Stimulated activated CD8-positive, alpha-beta memory T cell treated with anti-CD3 and anti-CD28 coated beads, Interleukin-15, amount 100 ng/mL, for 24 hours (primary cell): Measurements from ENCODE around the gene ABCC8.
"Not testable (repeated sequence)": the region's sequence is repeated elsewhere in the genome, so short reads cannot be mapped to it uniquely, and the experiment has no call there.

Experiments used
- DNase-seq: peaks from one replicate; pipeline ENCODE4 v3.0.0-alpha.2; 2020; ENCODE audit warnings: low read depth

Gene ABCC8

GRCh38 chr11:17428261-17428660, 48.4 kb downstream of the ABCC8 start:
- DNase-seq, result no peak

DNA sequence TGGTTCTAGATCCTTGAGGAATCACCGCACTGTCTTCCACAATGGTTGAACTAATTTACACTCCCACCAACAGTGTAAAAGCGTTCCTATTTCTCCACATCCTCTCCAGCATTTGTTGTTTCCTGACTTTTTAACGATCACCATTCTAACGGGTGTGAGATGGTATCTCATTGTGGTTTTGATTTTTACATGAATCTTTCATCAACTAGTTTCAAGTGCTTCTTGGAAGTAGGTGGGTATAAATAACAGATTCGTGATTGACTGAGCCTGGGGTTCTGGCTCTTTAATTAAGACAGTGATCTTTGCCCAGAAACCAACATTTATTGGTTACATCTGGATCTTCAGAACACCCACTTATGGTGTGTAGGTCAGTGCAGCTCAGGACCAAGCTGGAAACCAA, 50.4 kb downstream of the ABCC8 start:
- DNase-seq, result not testable (repeated sequence)

DNA sequence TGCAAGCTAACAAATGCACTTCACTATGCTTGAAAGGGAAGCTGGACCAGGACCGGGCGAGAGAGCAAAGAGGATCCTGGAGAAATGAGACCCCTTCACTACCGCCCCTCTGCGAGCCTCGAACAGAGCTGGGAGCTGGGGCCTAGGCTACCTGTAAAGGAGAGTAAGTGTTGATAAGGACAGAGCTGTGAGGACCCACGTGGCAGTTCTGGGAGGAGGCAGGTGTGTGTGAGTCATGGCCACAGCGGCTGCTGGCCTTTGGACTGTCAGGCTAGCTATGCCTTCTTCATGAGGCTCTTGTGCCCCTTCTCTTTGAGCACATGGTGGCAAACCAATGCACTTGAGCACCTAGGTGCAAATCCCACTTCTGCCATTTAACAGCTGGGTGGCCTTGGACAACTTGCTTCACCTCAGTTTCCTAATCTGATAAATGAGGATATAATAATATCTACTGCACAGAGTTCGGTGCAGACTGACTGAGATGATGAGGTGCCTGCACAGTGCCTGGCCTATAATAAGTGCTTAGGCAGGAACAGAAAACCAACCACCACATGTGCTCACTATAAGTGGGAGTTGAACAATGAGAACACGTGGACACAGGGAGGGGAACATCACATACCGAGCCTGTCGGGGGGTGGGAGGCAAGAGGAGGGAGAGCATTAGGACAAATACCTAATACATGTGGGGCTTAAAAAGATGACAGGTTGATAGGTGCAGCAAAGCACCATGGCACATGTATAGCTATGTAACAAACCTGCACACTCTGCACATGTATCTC, 52.9 kb downstream of the ABCC8 start:
- DNase-seq, result no peak

DNA sequence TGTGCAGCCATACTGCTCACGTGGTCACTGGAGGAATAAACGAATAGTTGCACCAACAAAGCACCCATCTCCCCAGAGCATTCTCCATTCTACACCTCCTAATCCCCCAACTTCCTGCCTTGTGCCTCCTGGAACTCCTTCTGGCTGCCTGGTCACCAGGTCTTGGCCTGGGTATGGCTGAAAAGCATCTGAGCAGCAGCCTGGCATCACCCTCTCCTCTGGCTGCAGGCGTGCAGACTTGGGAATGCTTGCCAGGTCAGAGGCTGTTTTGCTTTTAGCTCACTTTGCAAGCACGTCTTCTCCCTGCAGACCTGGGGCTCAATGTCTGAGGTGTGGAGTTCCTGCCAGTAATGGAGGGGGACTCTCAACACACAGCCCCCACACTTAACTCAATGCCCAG, 54.9 kb downstream of the ABCC8 start:
- DNase-seq, result no peak

GRCh38 chr11:17418444-17419081, 58.1 kb downstream of the ABCC8 start:
- DNase-seq, result no peak

DNA sequence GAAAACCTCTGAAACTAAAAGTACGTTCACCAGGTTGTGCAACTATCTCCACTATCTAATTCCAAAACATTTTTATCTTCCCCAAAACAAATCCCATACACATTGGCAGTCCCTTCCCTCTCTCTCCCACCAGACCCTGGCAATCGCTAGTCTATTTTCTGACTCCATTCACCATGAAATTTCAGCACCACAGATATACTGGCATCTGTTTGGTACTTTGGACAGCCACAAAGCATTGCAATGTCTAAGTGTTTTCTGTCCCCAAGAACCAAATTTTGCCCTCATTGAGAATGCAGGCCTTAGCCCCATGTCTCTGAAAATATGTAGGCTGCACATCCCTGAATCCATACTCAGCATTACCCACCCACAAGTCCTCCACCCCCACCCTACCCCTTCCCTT, 60.2 kb downstream of the ABCC8 start:
- DNase-seq, result no peak

DNA sequence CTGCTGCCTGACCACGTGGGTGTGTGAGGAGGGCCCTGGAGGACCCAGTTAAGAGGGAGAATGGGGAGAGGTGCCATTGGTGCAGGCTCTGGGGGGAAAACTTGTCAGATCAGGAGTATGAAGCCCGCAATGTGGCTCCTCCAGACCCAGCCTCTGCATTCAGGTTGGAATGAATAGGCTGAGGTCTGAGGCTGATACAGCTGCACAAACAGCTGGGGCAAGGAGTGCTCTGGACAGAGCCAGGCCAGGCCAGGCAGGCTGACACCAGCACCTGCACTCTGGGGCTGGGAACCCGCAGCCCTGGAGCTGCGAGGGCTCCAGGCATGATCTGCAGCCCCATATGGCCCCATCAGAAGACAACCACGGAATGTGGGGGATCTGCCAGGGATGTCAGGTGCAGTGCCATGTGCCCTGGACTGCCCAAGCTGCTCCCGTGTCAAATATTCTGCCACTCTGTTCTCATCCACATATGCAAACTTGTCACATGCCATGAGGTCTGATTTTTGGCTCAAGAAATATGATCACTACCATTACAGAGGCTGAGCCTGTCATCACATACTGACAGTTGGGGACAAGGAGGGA, 61.0 kb downstream of the ABCC8 start:
- DNase-seq, result no peak

GRCh38 chr11:17414992-17415391, 61.7 kb downstream of the ABCC8 start:
- DNase-seq, result no peak

DNA sequence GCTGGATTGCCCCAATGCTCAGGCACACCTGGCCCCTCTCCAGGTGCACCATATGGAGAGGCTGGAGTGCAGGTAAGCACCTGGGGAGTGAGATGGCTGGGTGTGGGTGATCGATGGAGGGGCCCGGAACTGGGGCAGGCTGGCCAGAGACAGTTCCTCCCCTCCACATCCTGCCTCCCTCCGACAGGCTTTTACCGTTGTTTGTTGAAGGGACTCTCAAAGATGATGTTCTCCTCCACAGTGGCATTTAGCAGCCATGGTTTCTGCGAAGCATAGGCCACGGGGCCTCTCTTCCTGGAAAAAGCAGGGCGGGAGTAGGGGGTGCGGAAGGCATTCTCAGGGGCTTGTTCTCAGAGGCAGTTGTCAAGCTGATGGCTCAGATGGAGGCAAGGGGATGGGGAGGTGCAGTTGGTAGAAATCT, 62.3 kb downstream of the ABCC8 start:
- no peak for DNase-seq

DNA sequence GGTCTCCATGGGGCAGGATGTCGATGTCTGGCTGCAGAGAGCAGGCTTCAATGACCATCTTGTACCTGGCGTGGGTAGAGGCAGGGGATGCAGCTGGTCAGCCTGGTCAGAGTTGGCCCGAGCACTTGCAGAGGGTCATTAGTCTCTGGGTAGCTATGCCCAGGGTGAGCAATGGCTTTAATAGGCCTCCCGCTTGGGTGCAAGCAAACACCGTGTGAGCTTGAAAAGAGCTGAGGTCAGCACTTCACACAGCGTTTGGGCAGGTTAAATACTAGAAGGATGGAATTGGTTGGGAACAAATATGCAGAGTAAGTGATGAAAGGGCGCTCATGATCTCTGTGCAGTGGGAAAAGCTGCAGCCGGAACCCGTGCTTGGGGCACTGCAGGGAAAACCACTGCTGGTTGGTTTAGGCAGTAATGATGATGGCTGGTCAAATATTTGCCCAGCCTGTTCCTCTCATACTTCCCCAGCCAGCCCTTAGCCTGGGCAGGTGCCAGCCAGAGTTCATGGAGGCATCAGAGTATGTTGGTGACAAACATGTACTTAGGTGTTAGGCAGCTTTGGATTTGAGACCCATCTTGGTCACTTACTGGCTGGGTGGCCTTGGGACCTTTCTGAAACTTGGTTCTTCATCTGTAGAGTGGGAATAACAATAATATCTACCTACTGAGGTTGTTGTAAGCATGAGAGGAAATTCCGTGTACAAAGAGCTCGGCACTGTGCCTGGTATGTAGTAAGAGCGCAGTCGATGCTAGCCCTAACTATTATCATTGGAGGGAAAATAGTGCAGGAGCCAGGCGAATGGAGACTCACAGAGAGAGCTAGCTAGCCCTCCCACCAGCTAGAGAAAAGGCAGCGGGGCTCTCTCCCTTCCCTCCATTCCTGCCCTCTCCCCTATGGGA, 63.0 kb downstream of the ABCC8 start:
- no peak for DNase-seq

GRCh38 chr11:17412488-17413180, 64.0 kb downstream of the ABCC8 start:
- no peak for DNase-seq

DNA sequence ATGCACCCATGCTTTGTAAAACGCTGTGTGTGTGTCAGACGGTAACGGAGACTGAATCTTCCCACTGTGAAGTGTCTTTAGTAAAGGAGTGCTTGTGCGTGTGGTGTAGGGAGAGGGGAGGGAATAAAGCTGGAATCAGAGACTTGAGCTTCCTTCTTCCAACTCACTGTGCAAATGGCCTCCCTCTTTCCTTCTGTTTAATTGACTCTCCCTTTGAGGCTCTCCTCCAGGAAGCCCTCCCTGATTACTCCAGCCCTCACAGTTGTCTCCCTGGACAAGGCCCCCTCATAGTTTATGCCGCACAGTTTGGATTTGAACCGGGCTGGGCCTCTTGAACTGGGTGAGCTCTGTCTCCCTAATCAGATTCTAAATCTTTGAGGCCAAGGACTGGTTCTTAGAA, 65.2 kb downstream of the ABCC8 start:
- DNase-seq, result no peak

DNA sequence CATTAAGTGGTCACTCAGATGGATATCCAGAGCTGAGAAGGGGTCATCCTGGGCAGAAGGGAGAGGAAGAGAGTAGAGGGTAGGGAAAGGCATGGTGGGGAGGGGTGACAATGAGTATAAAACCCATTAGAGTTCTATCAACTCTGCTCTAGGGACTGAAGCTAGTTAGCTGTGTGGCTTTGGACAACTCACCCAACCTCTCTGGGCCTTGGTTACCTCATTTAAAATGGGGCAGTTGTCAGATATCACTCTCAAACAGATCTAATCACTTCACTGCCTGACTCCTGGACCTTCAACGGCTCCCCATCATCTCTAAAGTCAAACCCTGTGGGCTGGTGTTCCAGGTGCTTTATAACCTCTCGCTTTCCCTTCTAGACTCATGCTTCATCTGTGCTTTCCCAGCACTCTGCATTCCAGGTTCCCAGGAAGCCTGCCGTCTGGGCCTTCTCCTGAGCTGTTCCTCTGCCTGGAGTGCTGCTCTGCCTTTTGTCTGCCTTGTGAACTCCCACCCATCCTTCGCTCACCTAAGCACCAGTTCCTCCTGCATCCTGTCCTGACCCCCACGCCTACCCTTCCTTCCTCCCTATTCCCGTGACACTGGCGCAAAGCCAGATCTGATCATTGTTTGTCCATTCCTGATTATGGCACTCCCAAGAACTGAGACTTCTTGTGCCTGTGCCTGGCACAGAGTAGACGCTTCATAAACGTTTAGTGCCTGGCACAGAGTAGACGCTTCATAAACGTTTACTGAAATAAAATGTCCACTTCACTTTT, 65.9 kb downstream of the ABCC8 start:
- DNase-seq, result no peak

DNA sequence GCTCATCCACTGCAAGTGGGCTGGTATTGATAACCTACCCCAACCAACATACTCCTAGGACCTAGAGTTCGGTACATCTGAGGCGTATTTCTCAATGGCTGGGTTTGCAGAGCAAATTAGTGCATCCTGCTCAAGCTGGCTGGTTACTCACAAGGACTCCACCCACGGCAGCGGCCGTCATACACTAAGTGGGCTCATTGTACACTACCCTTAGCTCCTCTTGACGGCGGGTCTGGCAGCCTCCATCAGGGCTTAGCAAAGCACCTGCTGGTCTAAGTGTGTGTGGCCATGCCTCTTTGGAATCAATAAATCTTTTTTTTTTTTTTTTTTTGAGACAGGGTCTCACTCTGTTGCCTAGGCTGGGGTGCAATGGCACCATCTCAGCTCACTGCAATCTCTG, 68.0 kb downstream of the ABCC8 start:
- no peak for DNase-seq

DNA sequence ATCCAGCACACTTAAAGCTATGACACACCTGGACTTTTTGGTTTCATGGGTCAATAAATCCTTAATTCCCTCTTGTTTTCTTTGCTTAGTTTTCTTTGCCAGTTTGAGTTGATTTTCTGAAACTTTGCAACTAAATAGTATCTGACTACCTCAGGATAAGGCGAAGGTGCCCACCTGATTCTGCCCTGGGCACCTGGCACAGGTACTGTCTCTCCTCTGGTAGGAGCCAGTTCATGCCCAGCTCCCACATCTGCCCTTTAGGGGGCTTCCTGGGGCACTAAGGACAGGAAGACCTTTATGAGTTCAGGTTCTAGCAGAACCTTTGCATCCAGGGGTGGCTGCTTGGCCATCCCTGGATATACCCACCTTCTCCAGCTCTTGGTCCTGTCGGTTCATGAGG, 68.6 kb downstream of the ABCC8 start:
- no peak for DNase-seq

DNA sequence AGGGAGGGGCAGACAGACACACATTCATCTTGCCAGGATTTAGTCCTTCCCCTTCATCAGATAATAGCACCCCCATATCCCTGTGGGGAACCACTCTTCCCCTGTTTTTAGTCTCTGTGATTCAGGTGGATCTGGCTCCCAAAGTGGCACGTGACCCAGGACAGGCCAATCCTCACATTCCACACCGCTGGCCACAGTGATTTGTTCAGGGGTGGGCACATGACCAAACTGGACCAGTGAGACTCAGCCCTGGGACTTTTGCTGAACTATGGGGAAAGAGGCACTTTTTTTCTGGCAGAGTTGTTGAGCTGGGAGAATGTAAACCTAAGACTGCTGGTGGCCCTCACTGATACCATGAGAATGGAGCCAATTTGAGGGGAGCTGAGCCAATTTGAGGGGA, 69.1 kb downstream of the ABCC8 start:
- DNase-seq, result no peak

DNA sequence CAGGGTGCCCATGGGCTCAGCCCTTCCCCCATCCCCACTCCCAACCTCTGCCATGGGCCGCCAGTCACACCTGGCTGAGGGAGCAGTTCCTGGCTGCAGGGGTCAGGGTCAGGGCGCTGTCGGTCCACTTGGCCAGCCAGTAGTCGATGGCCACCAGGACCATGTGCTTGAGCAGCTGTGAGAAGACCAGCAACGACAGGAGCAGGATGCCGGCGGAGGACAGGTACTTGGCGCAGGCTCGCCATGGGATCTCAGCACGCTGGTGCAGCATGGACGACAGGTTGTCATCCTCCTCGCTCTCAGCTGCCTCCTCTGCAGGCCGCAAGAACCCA, 69.9 kb downstream of the ABCC8 start:
- no peak for DNase-seq

GRCh38 chr11:17406082-17406817, 70.4 kb downstream of the ABCC8 start:
- DNase-seq, result no peak

GRCh38 chr11:17405232-17406005, 71.2 kb downstream of the ABCC8 start:
- no peak for DNase-seq
